ENCODE measurements around the gene DIAPH1.

GRCh38 chr5:141640698-141641097 lies 21.9 kb upstream of the DIAPH1 start:
- TF ChIP-seq POLR2A (IDR thresholded peaks at IDR 0.05; ENCODE audit: low read depth, low read length), result no peak
- TF ChIP-seq SPI1 (IDR thresholded peaks at IDR 0.05; ENCODE audit: low read depth, low read length), result no peak

Data from GM12891 (cell line).